ENCODE data around the gene TSHR. TPM values are rescaled to one million over a fixed set of nuclear protein-coding genes. Genes with fewer than 3 reads are reported as not detected.
"Not testable (repeated sequence)": the region's sequence is repeated elsewhere in the genome, so short reads cannot be mapped to it uniquely, and the experiment has no call there.

The TSHR gene
- total RNA-seq, 2 experiments from 2014 or later, result 0.82 to 1.0 TPM

DNA sequence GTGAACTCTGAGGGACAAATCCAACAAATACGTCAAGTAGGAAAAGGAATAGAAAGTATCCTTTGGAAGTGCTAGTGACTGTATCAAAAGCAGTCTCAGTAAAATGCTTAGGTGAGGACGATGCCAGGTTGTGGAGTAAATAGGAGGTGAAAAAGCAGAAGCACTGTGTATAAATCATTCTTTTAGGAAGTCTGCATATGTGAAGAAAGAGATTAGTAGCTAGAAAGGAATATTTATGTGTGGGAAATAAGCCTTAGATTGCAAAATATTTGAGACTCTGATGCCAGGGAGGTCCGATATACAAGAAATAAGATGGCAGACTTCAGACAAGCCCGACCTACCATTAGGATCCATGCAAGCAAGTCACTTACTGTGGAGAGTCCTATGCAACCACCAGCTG is 21.7 kb upstream of the TSHR start:
- CTCF ChIA-PET, result interaction anchor here (1.3 to 1.8 kb wide), 3 partner anchors 9 to 53 kb away, joined by 3 to 6 read pairs (median 6); partner anchors contain the start of gene TSHR
- DNase-seq, result no peak
- peaks cover 62% of the 10 kb centered on the region for H3K4me1 Mint-ChIP-seq
- peak overlapping the region; percentile 37 for H3K27ac Mint-ChIP-seq
- no peaks in the 10 kb centered on the region for H3K27me3 Mint-ChIP-seq
- peaks cover 47% of the 10 kb centered on the region for H3K36me3 Mint-ChIP-seq (ENCODE audit: low read depth)
- POLR2A ChIA-PET, result no interaction called here
- H3K9me3 Mint-ChIP-seq, result peaks cover 9% of the 10 kb centered on the region
- no peak overlapping the region for H3K4me3 Mint-ChIP-seq

DNA sequence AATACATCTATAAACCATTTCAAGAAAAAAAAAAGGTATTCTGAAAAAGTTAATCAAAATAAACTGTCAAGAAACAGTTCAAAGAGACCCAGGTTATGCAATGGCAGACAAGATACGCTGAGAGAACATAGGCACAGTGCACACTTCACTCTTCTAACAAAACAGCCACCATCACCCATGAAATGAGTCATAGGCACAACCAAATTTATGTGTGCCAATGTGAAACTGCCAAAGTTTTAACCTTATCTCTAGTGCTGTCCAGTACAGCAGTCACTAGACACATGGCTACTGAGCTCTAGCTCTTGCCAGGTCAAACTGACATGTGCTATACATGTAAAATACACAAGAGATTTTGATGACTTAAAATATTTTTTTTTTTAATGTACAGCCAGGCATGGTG is 15.3 kb upstream of the TSHR start:
- H3K36me3 Mint-ChIP-seq (ENCODE audit: low read depth), result peaks cover 7% of the 10 kb centered on the region

DNA sequence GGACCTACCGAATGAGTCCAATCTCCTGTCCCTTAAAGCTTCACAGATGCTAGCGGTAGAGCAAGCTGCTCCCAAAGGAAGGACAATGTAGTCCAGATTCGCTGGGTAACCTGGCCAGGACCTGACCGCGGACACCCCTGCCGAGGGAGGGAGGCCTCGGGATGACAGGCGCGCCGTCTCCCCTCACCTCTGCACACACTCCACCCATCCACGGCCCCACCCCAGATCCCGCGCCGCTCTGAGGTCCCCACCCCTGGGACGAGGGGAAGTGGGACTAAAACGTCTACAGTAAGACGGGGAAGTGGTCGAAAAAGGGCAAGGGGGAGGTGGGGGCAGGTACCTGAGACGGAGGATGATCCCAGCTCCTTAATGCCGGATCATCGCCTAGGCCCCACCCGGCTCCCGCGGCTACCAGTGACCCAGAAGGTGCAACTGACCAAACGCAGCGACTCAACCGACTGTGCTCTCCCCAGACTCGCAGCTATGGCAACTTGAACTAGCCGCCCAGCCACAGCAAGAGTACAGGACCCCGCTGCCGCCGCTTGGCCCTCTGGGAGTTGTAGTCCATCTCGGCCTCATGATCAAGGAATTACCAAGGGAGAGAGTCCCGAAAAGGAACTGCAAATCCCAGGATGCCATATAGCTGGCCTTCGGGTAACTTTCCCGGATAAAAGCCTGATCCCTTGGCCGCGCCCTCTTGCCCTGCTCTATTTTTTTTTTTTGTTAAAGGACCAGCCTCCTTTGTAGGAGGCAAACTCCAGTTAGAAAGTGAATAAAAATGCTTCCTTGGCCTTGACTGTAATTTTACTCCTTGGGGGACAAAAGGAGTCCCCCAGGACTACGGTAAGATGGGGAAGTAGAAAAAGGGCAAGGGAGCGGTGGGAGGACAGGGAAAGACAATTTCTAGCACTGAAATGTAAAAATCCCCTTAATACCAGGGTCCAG is 13.9 kb upstream of the TSHR start, which contains the start of gene CEP128:
CEP128 (minus strand) TSS at position 498 of the 945 bp plus-strand sequence.
- peak; percentile 91 for DNase-seq
- ChIA-PET CTCF (interaction anchor here (0.6 to 4.0 kb wide), 6 partner anchors 11 to 251 kb away, joined by 3 to 19 read pairs (median 4); partner anchors contain the start of gene TSHR), POLR2A (no interaction called here)
- H3K27me3 Mint-ChIP-seq, result no peaks in the 10 kb centered on the region
- H3K4me1 Mint-ChIP-seq, result peaks cover 37% of the 10 kb centered on the region
- peak within 1 kb of the TSS; percentile 91 for H3K4me3 Mint-ChIP-seq
- H3K36me3 Mint-ChIP-seq (ENCODE audit: low read depth), result peaks cover 4% of the 10 kb centered on the region
- H3K27ac Mint-ChIP-seq, result peak within 1 kb of the TSS; percentile 87
- peaks cover 14% of the 10 kb centered on the region for H3K9me3 Mint-ChIP-seq

More for the DNA sequence above, 15.3 kb upstream of the TSHR start:
- peak overlapping the region; percentile 25 for H3K27ac Mint-ChIP-seq
- peaks cover 4% of the 10 kb centered on the region for H3K9me3 Mint-ChIP-seq
- H3K4me3 Mint-ChIP-seq, result peak overlapping the region; percentile 91
- DNase-seq, result peak; percentile 28
- peaks cover 39% of the 10 kb centered on the region for H3K4me1 Mint-ChIP-seq
- POLR2A ChIA-PET, result interaction anchor here (0.6 to 0.7 kb wide), 2 partner anchors 17 to 45 kb away, joined by 3 read pairs; no protein-coding TSS in a partner anchor
- CTCF ChIA-PET, result interaction anchor here (0.6 to 4.0 kb wide), 3 partner anchors 40 to 252 kb away, joined by 3 to 15 read pairs (median 4); no protein-coding TSS in a partner anchor
- no peaks in the 10 kb centered on the region for H3K27me3 Mint-ChIP-seq

- Mint-ChIP-seq H3K36me3 (ENCODE audit: low read depth) (peaks cover 4% of the 10 kb centered on the region), H3K27me3 (no peaks in the 10 kb centered on the region), H3K27ac (peak overlapping the region; percentile 87), H3K4me3 (peak overlapping the region; percentile 91), H3K9me3 (peaks cover 18% of the 10 kb centered on the region), H3K4me1 (peaks cover 41% of the 10 kb centered on the region)
- DNase-seq, result no peak
- ChIA-PET CTCF (interaction anchor here (0.6 to 4.0 kb wide), 6 partner anchors 11 to 251 kb away, joined by 3 to 19 read pairs (median 4); partner anchors contain the start of gene TSHR), POLR2A (no interaction called here)
Observed at GRCh38 chr14:80942191-80942600, 13.2 kb upstream of the TSHR start.

DNA sequence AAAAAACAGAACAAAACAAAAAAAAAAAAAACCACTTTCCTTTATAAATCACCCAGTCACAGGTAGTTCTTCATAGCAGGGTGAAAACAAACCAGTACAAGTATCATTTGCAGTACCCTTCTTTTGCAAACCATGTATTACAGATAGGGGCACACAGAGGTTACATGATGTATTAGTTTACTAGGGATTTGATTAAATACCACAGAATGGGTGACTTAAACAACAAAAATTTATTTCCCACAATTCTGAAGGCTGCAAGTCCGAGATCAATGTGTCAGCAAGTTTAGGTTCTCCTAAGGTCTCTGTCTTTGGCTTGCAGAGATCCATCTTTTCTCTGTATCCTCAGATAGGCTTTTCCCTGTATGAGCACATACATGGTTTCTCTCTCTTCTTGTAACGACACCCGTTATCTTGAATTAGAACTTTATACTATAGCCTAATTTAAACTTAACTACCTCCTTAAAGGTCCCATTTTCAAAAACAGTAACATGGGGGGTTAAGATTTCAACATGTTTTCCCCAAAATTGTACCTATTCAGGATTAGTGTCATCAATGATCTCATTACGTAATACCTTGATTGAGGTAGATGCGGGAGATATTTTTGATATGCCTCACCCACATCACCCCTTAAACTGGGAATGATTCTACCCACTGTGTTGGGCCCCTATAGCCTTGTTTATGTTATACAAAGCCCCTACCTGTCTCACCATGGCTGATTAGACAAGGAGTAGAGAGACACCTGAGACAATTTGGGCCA is 10.4 kb upstream of the TSHR start:
- H3K9me3 Mint-ChIP-seq, result peaks cover 22% of the 10 kb centered on the region
- DNase-seq, result no peak
- no peak overlapping the region for H3K27ac Mint-ChIP-seq
- peaks cover 4% of the 10 kb centered on the region for H3K36me3 Mint-ChIP-seq (ENCODE audit: low read depth)
- H3K4me3 Mint-ChIP-seq, result no peak overlapping the region
- H3K27me3 Mint-ChIP-seq, result peaks cover 5% of the 10 kb centered on the region
- POLR2A ChIA-PET, result no interaction called here
- CTCF ChIA-PET, result no interaction called here
- H3K4me1 Mint-ChIP-seq, result peaks cover 35% of the 10 kb centered on the region

- CTCF ChIA-PET, result no interaction called here
- H3K27me3 Mint-ChIP-seq, result peaks cover 14% of the 10 kb centered on the region
- peaks cover 22% of the 10 kb centered on the region for H3K9me3 Mint-ChIP-seq
- peaks cover 26% of the 10 kb centered on the region for H3K4me1 Mint-ChIP-seq
- POLR2A ChIA-PET, result no interaction called here
- no peak overlapping the region for H3K27ac Mint-ChIP-seq
- H3K4me3 Mint-ChIP-seq, result no peak overlapping the region
- peaks cover 4% of the 10 kb centered on the region for H3K36me3 Mint-ChIP-seq (ENCODE audit: low read depth)
- no peak for DNase-seq
Observed at GRCh38 chr14:80946187-80946586, 9.2 kb upstream of the TSHR start.

- peaks cover 25% of the 10 kb centered on the region for H3K4me1 Mint-ChIP-seq
- H3K27me3 Mint-ChIP-seq, result peaks cover 20% of the 10 kb centered on the region
- POLR2A ChIA-PET, result no interaction called here
- no peak overlapping the region for H3K4me3 Mint-ChIP-seq
- CTCF ChIA-PET, result no interaction called here
- H3K9me3 Mint-ChIP-seq, result peaks cover 22% of the 10 kb centered on the region
- DNase-seq, result no peak
- no peak overlapping the region for H3K27ac Mint-ChIP-seq
- H3K36me3 Mint-ChIP-seq (ENCODE audit: low read depth), result peaks cover 4% of the 10 kb centered on the region
Observed at GRCh38 chr14:80946797-80947196, 8.6 kb upstream of the TSHR start.

- ChIA-PET CTCF (interaction anchor here (0.8 kb wide), 1 partner anchor 10 kb away, joined by 4 read pairs; no protein-coding TSS in a partner anchor), POLR2A (no interaction called here)
- peaks cover 25% of the 10 kb centered on the region for H3K27me3 Mint-ChIP-seq
- no peak overlapping the region for H3K27ac Mint-ChIP-seq
- DNase-seq, result no peak
- peaks cover 22% of the 10 kb centered on the region for H3K9me3 Mint-ChIP-seq
- peaks cover 4% of the 10 kb centered on the region for H3K36me3 Mint-ChIP-seq (ENCODE audit: low read depth)
- H3K4me3 Mint-ChIP-seq, result no peak overlapping the region
- peaks cover 10% of the 10 kb centered on the region for H3K4me1 Mint-ChIP-seq
Observed at GRCh38 chr14:80948291-80948690, 7.1 kb upstream of the TSHR start.

- H3K36me3 Mint-ChIP-seq (ENCODE audit: low read depth), result no peaks in the 10 kb centered on the region
- H3K27ac Mint-ChIP-seq, result no peak overlapping the region
- ChIA-PET POLR2A (no interaction called here), CTCF (no interaction called here)
- peaks cover 24% of the 10 kb centered on the region for H3K4me1 Mint-ChIP-seq
- DNase-seq, result no peak
- peaks cover 32% of the 10 kb centered on the region for H3K27me3 Mint-ChIP-seq
- H3K4me3 Mint-ChIP-seq, result no peak overlapping the region
- H3K9me3 Mint-ChIP-seq, result peaks cover 8% of the 10 kb centered on the region
Observed at GRCh38 chr14:80951491-80951890, 3.9 kb upstream of the TSHR start.

DNA sequence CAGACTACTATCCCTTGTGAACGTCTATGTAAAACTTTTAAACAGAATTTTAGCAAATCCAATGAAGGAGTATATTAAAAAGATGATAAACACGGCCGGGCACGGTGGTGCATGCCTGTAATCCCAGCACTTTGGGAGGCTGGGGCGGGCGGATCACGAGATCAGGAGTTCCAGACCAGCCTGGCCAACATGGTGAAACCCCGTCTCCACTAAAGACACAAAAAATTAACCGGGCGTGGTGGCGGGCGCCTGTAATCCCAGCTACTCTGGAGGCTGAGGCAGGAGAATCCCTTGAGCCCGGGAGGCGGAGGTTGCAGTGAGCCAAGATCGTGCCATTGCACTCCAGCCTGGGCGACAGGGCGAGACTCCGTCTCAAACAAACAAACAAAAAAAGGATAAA is 2.2 kb upstream of the TSHR start:
- H3K4me3 Mint-ChIP-seq, H3K27ac Mint-ChIP-seq, POLR2A ChIA-PET, DNase-seq, H3K9me3 Mint-ChIP-seq: not testable (repeated sequence)
- CTCF ChIA-PET, result interaction anchor here (4.3 to 5.1 kb wide), 2 partner anchors 11 to 34 kb away, joined by 19 to 32 read pairs; partner anchors contain the start of gene CEP128
- Mint-ChIP-seq H3K4me1 (peaks cover 37% of the 10 kb centered on the region), H3K27me3 (peaks cover 37% of the 10 kb centered on the region), H3K36me3 (ENCODE audit: low read depth) (peaks cover 12% of the 10 kb centered on the region)

GRCh38 chr14:80954687-80955299 is 628 bp upstream of the TSHR start:
- CTCF ChIA-PET, result interaction anchor here (0.5 to 5.1 kb wide), 8 partner anchors 12 to 236 kb away, joined by 3 to 32 read pairs (median 5); partner anchors contain the start of gene CEP128

GRCh38 chr14:80956102-80956501 is 681 bp downstream of the TSHR start:
- ChIA-PET POLR2A (interaction anchor here (0.6 to 1.2 kb wide), 2 partner anchors 31 to 202 kb away, joined by 4 to 6 read pairs; no protein-coding TSS in a partner anchor), CTCF (interaction anchor here (0.6 to 5.1 kb wide), 8 partner anchors 14 to 499 kb away, joined by 3 to 32 read pairs (median 4); partner anchors contain the start of gene CEP128)
- Mint-ChIP-seq H3K27me3 (peaks cover 27% of the 10 kb centered on the region), H3K4me1 (peaks cover 66% of the 10 kb centered on the region), H3K27ac (no peak overlapping the region), H3K4me3 (peak overlapping the region; percentile 83), H3K9me3 (peaks cover 8% of the 10 kb centered on the region), H3K36me3 (ENCODE audit: low read depth) (peaks cover 16% of the 10 kb centered on the region)
- no peak for DNase-seq

More at GRCh38 chr14:80954687-80955299, 628 bp upstream of the TSHR start:
- Mint-ChIP-seq H3K27ac (peak overlapping the region; percentile 93), H3K9me3 (peaks cover 8% of the 10 kb centered on the region), H3K36me3 (ENCODE audit: low read depth) (peaks cover 16% of the 10 kb centered on the region), H3K4me1 (peaks cover 53% of the 10 kb centered on the region), H3K27me3 (peaks cover 37% of the 10 kb centered on the region), H3K4me3 (peak overlapping the region; percentile 83)
- peak; percentile 78 for DNase-seq
- POLR2A ChIA-PET, result no interaction called here

All from activated CD4-positive, alpha-beta T cell treated with anti-CD3 and anti-CD28 coated beads, Interleukin-2, amount 10 ng/mL, durations not matched to agents 7 days and 5 days (primary cell).